ENCODE data around the gene GMEB2. TPM values are rescaled to one million over a fixed set of nuclear protein-coding genes. Genes with fewer than 3 reads are reported as not detected.
"Not testable (repeated sequence)": the region's sequence is repeated elsewhere in the genome, so short reads cannot be mapped to it uniquely, and the experiment has no call there.

Gene GMEB2
- total RNA-seq, 2 experiments from 2014 or later: 13.8 to 14.6 TPM

GRCh38 chr20:63648895-63649589 lies 22.1 kb upstream of the GMEB2 start:
- Mint-ChIP-seq H3K4me1 (peaks cover 16% of the 10 kb centered on the region), H3K36me3 (no peaks in the 10 kb centered on the region), H3K27ac (no peak overlapping the region), H3K27me3 (no peaks in the 10 kb centered on the region), H3K4me3 (no peak overlapping the region), H3K9me3 (no peaks in the 10 kb centered on the region)
- DNase-seq: no peak

- no peaks in the 10 kb centered on the region for H3K9me3 Mint-ChIP-seq
- H3K27ac Mint-ChIP-seq: no peak overlapping the region
- no peaks in the 10 kb centered on the region for H3K36me3 Mint-ChIP-seq
- no peaks in the 10 kb centered on the region for H3K27me3 Mint-ChIP-seq
- H3K4me3 Mint-ChIP-seq: no peak overlapping the region
- peaks cover 13% of the 10 kb centered on the region for H3K4me1 Mint-ChIP-seq
- DNase-seq: no peak
These were observed 21.3 kb upstream of the GMEB2 start for GRCh38 chr20:63648190-63648589.

GRCh38 chr20:63645218-63645617 lies 18.3 kb upstream of the GMEB2 start:
- H3K36me3 Mint-ChIP-seq: no peaks in the 10 kb centered on the region
- no peaks in the 10 kb centered on the region for H3K9me3 Mint-ChIP-seq
- no peak for DNase-seq
- H3K4me3 Mint-ChIP-seq: no peak overlapping the region
- H3K4me1 Mint-ChIP-seq: peaks cover 7% of the 10 kb centered on the region
- no peak overlapping the region for H3K27ac Mint-ChIP-seq
- H3K27me3 Mint-ChIP-seq: no peaks in the 10 kb centered on the region

GRCh38 chr20:63643946-63644345 lies 17.0 kb upstream of the GMEB2 start:
- H3K27me3 Mint-ChIP-seq: no peaks in the 10 kb centered on the region
- no peaks in the 10 kb centered on the region for H3K36me3 Mint-ChIP-seq
- no peak for DNase-seq
- H3K4me3 Mint-ChIP-seq: no peak overlapping the region
- H3K9me3 Mint-ChIP-seq: no peaks in the 10 kb centered on the region
- peaks cover 14% of the 10 kb centered on the region for H3K4me1 Mint-ChIP-seq
- no peak overlapping the region for H3K27ac Mint-ChIP-seq

GRCh38 chr20:63643499-63643898 lies 16.6 kb upstream of the GMEB2 start:
- Mint-ChIP-seq H3K36me3 (no peaks in the 10 kb centered on the region), H3K9me3 (no peaks in the 10 kb centered on the region), H3K4me3 (peak overlapping the region; percentile 77), H3K27ac (peak overlapping the region; percentile 79), H3K4me1 (peaks cover 17% of the 10 kb centered on the region), H3K27me3 (no peaks in the 10 kb centered on the region)
- no peak for DNase-seq

GRCh38 chr20:63642527-63643247 lies 15.8 kb upstream of the GMEB2 start:
- no peak for DNase-seq
- H3K4me1 Mint-ChIP-seq: peaks cover 24% of the 10 kb centered on the region
- no peaks in the 10 kb centered on the region for H3K27me3 Mint-ChIP-seq
- H3K36me3 Mint-ChIP-seq: peaks cover 3% of the 10 kb centered on the region
- H3K27ac Mint-ChIP-seq: peak overlapping the region; percentile 79
- H3K4me3 Mint-ChIP-seq: peak overlapping the region; percentile 77
- H3K9me3 Mint-ChIP-seq: peaks cover 1% of the 10 kb centered on the region

GRCh38 chr20:63641792-63642523 lies 15.1 kb upstream of the GMEB2 start:
- peak; percentile 98 for DNase-seq
- Mint-ChIP-seq H3K27ac (peak overlapping the region; percentile 68), H3K27me3 (no peaks in the 10 kb centered on the region), H3K36me3 (peaks cover 3% of the 10 kb centered on the region), H3K4me3 (peak overlapping the region; percentile 75), H3K9me3 (peaks cover 1% of the 10 kb centered on the region), H3K4me1 (peaks cover 29% of the 10 kb centered on the region)

- Mint-ChIP-seq H3K4me1 (peaks cover 31% of the 10 kb centered on the region), H3K36me3 (peaks cover 3% of the 10 kb centered on the region), H3K27me3 (no peaks in the 10 kb centered on the region), H3K4me3 (peak overlapping the region; percentile 75), H3K9me3 (peaks cover 1% of the 10 kb centered on the region), H3K27ac (peak overlapping the region; percentile 80)
- DNase-seq: peak; percentile 71
These were observed 14.4 kb upstream of the GMEB2 start for GRCh38 chr20:63641146-63641791.

- Mint-ChIP-seq H3K4me1 (peaks cover 35% of the 10 kb centered on the region), H3K4me3 (peak overlapping the region; percentile 92), H3K27ac (peak overlapping the region; percentile 76)
- not testable (repeated sequence) for H3K9me3 Mint-ChIP-seq, DNase-seq, H3K36me3 Mint-ChIP-seq, H3K27me3 Mint-ChIP-seq
These were observed 13.8 kb upstream of the GMEB2 start for GRCh38 chr20:63640686-63641085.

- Mint-ChIP-seq H3K4me1 (peaks cover 40% of the 10 kb centered on the region), H3K27ac (peak overlapping the region; percentile 98), H3K36me3 (peaks cover 3% of the 10 kb centered on the region), H3K9me3 (peaks cover 1% of the 10 kb centered on the region), H3K4me3 (peak overlapping the region; percentile 92), H3K27me3 (no peaks in the 10 kb centered on the region)
- DNase-seq: no peak
These were observed 13.2 kb upstream of the GMEB2 start for GRCh38 chr20:63640086-63640485.

GRCh38 chr20:63639093-63639975 lies 12.4 kb upstream of the GMEB2 start:
- Mint-ChIP-seq H3K9me3 (peaks cover 1% of the 10 kb centered on the region), H3K36me3 (peaks cover 3% of the 10 kb centered on the region), H3K4me3 (peak overlapping the region; percentile 92), H3K4me1 (peaks cover 46% of the 10 kb centered on the region), H3K27me3 (no peaks in the 10 kb centered on the region), H3K27ac (peak overlapping the region; percentile 98)
- DNase-seq: peak; percentile 81

GRCh38 chr20:63636752-63637628 lies 10.1 kb upstream of the GMEB2 start:
- H3K36me3 Mint-ChIP-seq: peaks cover 3% of the 10 kb centered on the region
- peaks cover 1% of the 10 kb centered on the region for H3K9me3 Mint-ChIP-seq
- H3K4me3 Mint-ChIP-seq: no peak overlapping the region
- no peaks in the 10 kb centered on the region for H3K27me3 Mint-ChIP-seq
- peak overlapping the region; percentile 65 for H3K27ac Mint-ChIP-seq
- DNase-seq: no peak
- H3K4me1 Mint-ChIP-seq: peaks cover 56% of the 10 kb centered on the region

- Mint-ChIP-seq H3K4me3 (peak overlapping the region; percentile 50), H3K9me3 (peaks cover 1% of the 10 kb centered on the region), H3K27ac (peak overlapping the region; percentile 89), H3K4me1 (peaks cover 64% of the 10 kb centered on the region), H3K27me3 (no peaks in the 10 kb centered on the region), H3K36me3 (peaks cover 5% of the 10 kb centered on the region)
- DNase-seq: peak; percentile 75
These were observed 8.7 kb upstream of the GMEB2 start for GRCh38 chr20:63635431-63636141.
